Sigmoid colon (tissue), 7 donors: Measurements from ENCODE around the gene ZNF417. TPM values are rescaled to one million over a fixed set of nuclear protein-coding genes. Genes with fewer than 3 reads are reported as not detected.
"Not testable (repeated sequence)": the region's sequence is repeated elsewhere in the genome, so short reads cannot be mapped to it uniquely, and the experiment has no call there.

Experiments used
- DNase-seq: peaks from one replicate; pipeline ENCODE4 v3.0.0-alpha.2; 2019
- H3K27ac ChIP-seq, 4 donors: fragments of 200-600 bp; sonication (generic); one replicate each; pipeline ENCODE4 v1.5.1; 2016 to 2019; ENCODE audit warnings: mild to moderate bottlenecking in 1 of 4
- H3K27me3 ChIP-seq, 3 donors: fragments of 200-600 bp; sonication (generic); one replicate each; pipeline ENCODE4 v1.5.1; 2019; ENCODE audit warnings: mild to moderate bottlenecking in 1 of 3
- H3K36me3 ChIP-seq, 4 donors: fragments of 200-600 bp; sonication (generic); one replicate each; pipeline ENCODE4 v1.5.1; 2016 to 2019
- H3K4me1 ChIP-seq, 4 donors: fragments of 200-600 bp; sonication (generic); one replicate each; pipeline ENCODE4 v1.5.1; 2017 to 2019
- H3K4me3 ChIP-seq, 4 donors: fragments of 200-600 bp; sonication (generic); one replicate each; pipeline ENCODE4 v1.5.1; 2017 to 2019; ENCODE audit warnings: mild to moderate bottlenecking in 2 of 4, moderate library complexity in 1 of 4
- H3K9me3 ChIP-seq, 4 donors: fragments of 200-600 bp in 3 of 4; sonication (generic) in 3 of 4; one replicate each; pipeline versions ENCODE4 v1.5.1 to v1.6.1; 2013 to 2019
- CTCF ChIP-seq, 4 experiments: fragments of 450-650 bp in 3 of 4; fragments of 200-600 bp in 1 of 4; IDR thresholded peaks; one replicate each; pipeline ENCODE4 v1.5.1; 2016 to 2019; ENCODE audit warnings: antibody characterized with exemption in 4 of 4, mild to moderate bottlenecking in 3 of 4, moderate library complexity in 2 of 4
- EP300 ChIP-seq, 4 donors: sonication (generic); formaldehyde crosslinking; IDR thresholded peaks; one replicate each; pipeline ENCODE4 v1.6.1; 2017; ENCODE audit warnings: antibody characterized with exemption in 4 of 4
- POLR2A ChIP-seq, 2 donors: fragments of 450-650 bp; IDR thresholded peaks; one replicate each; pipeline ENCODE4 v1.6.1; 2016; ENCODE audit warnings: antibody characterized with exemption in 2 of 2, mild to moderate bottlenecking in 2 of 2, moderate library complexity in 2 of 2
- POLR2AphosphoS5 ChIP-seq, 4 donors: sonication (generic); formaldehyde crosslinking; IDR thresholded peaks; one replicate each; pipeline ENCODE4 v1.6.1; 2017; ENCODE audit warnings: antibody characterized with exemption in 4 of 4
- WGBS, 2 donors: extraction: QIAGEN DNeasy Blood & Tissue Kit; methylation state at CpG; one replicate each; pipeline ENCODE4 v1.1.7; 2013; 5-methylcytosine and 5-hydroxymethylcytosine counted together
- intact Hi-C: fragments of 100-400 bp; cut with DNase I; formaldehyde crosslinking; loops from one replicate; pipeline ENCODE4 v1.15.1; 2023
- polyA plus RNA-seq, 3 donors: library from polyadenylated mRNA; stranded (reverse); fragments of 200-250 nt; gene quantifications; one replicate each; pipeline ENCODE4 v1.2.3, GENCODE V29; 2013
- total RNA-seq, 4 donors: library from RNA; depleted of rRNA; stranded (reverse); fragments of >200 nt; gene quantifications; one replicate each; pipeline ENCODE4 v1.1.0, GENCODE V29; 2016
- donor health status: healthy with polysubstance abuse.
- donor health status: Bipolar disorder and iron deficiency.
- donor health status: healthy.

Gene ZNF417
- total and polyA plus RNA-seq, 7 donors: 1.2 to 13.7 (median 9.4) TPM

GRCh38 chr19:57907394-57907793, 9.0 kb downstream of the ZNF417 start:
- Histone ChIP-seq H3K4me3 (no peak overlapping the region), H3K9me3 (peaks cover 0 to 9% (median 6%) of the 10 kb centered on the region in 4 donors), H3K27ac (no peak overlapping the region), H3K27me3 (no peaks in the 10 kb centered on the region), H3K36me3 (peaks cover 5 to 46% (median 26%) of the 10 kb centered on the region in 4 donors), H3K4me1 (no peaks in the 10 kb centered on the region)
- DNase-seq: no peak
- intact Hi-C loops: no loop called here
- TF ChIP-seq POLR2A (IDR thresholded peaks at IDR 0.05) (no peak), CTCF (IDR thresholded peaks at IDR 0.05) (no peak), EP300 (IDR thresholded peaks at IDR 0.05) (no peak), POLR2AphosphoS5 (IDR thresholded peaks at IDR 0.05) (no peak)
- WGBS, 2 donors: 94 to 97% methylated on average over 3 of the region's 3 CpGs

- WGBS, 2 donors: 86 to 92% methylated on average over 6 of the region's 6 CpGs
- intact Hi-C loops: no loop called here
- DNase-seq: no peak
- H3K36me3 ChIP-seq: peaks cover 5 to 26% (median 12%) of the 10 kb centered on the region in 4 donors
- H3K4me1 ChIP-seq: no peaks in the 10 kb centered on the region
- no peaks in the 10 kb centered on the region for H3K27me3 ChIP-seq
- no peak overlapping the region for H3K27ac ChIP-seq
- no peak overlapping the region for H3K4me3 ChIP-seq
- peaks cover 0 to 7% (median under 1%) of the 10 kb centered on the region in 4 donors for H3K9me3 ChIP-seq
- TF ChIP-seq EP300 (IDR thresholded peaks at IDR 0.05): no peak
- TF ChIP-seq POLR2AphosphoS5 (IDR thresholded peaks at IDR 0.05): no peak
These were observed 11.1 kb downstream of the ZNF417 start for GRCh38 chr19:57905258-57905657.

GRCh38 chr19:57903618-57904184, 12.7 kb downstream of the ZNF417 start:
- no peak overlapping the region for H3K4me3 ChIP-seq
- H3K36me3 ChIP-seq: peaks cover 0 to 18% (median 5%) of the 10 kb centered on the region in 4 donors
- peaks cover 0 to 4% (median under 1%) of the 10 kb centered on the region in 4 donors for H3K9me3 ChIP-seq
- H3K27me3 ChIP-seq: no peaks in the 10 kb centered on the region
- H3K4me1 ChIP-seq: no peaks in the 10 kb centered on the region
- intact Hi-C loops: loop anchor here (2.0 kb wide), 1 partner anchor 165 kb away; no protein-coding TSS in a partner anchor
- WGBS, 2 donors: 37 to 80% methylated on average over 7 of the region's 7 CpGs
- no peak for DNase-seq
- H3K27ac ChIP-seq: no peak overlapping the region
- TF ChIP-seq POLR2AphosphoS5 (IDR thresholded peaks at IDR 0.05) (no peak), POLR2A (IDR thresholded peaks at IDR 0.05) (no peak), CTCF (IDR thresholded peaks at IDR 0.05) (no peak), EP300 (IDR thresholded peaks at IDR 0.05) (no peak)

- DNase-seq: no peak
- no peak for TF ChIP-seq EP300 (IDR thresholded peaks at IDR 0.05)
- TF ChIP-seq POLR2A (IDR thresholded peaks at IDR 0.05): no peak
- TF ChIP-seq POLR2AphosphoS5 (IDR thresholded peaks at IDR 0.05): no peak
- TF ChIP-seq CTCF (IDR thresholded peaks at IDR 0.05): no peak
- intact Hi-C loops: no loop called here
- H3K4me1 ChIP-seq: no peaks in the 10 kb centered on the region
- H3K36me3 ChIP-seq: no peaks in the 10 kb centered on the region
- WGBS, 2 donors: 81 to 87% methylated on average over 5 of the region's 5 CpGs
- H3K4me3 ChIP-seq: no peak overlapping the region
- peaks cover 0 to 2% (median 0%) of the 10 kb centered on the region in 4 donors for H3K9me3 ChIP-seq
- H3K27ac ChIP-seq: no peak overlapping the region
- H3K27me3 ChIP-seq: no peaks in the 10 kb centered on the region
These were observed 16.1 kb downstream of the ZNF417 start for GRCh38 chr19:57900311-57900710.

- intact Hi-C loops, H3K36me3 ChIP-seq, H3K27ac ChIP-seq, H3K4me3 ChIP-seq, DNase-seq, H3K27me3 ChIP-seq, H3K9me3 ChIP-seq: not testable (repeated sequence)
- H3K4me1 ChIP-seq: peaks cover 0 to 16% (median 11%) of the 10 kb centered on the region in 4 donors
- WGBS, 2 donors: 80 to 87% methylated on average over 3 of the region's 3 CpGs
These were observed 25.7 kb downstream of the ZNF417 start for GRCh38 chr19:57890706-57891105.
